HG02938 (cell line): Measurements from ENCODE around the gene PLA2R1.
"Not testable (repeated sequence)": the region's sequence is repeated elsewhere in the genome, so short reads cannot be mapped to it uniquely, and the experiment has no call there.

Source experiments
- ATAC-seq: cut with Tn5 transposase; IDR thresholded peaks from one replicate; pipeline ENCODE4 v1.9.1; 2021; ENCODE audit warnings: mild to moderate bottlenecking, moderate library complexity; ENCODE audit not compliant: unreplicated experiment

The PLA2R1 gene

DNA sequence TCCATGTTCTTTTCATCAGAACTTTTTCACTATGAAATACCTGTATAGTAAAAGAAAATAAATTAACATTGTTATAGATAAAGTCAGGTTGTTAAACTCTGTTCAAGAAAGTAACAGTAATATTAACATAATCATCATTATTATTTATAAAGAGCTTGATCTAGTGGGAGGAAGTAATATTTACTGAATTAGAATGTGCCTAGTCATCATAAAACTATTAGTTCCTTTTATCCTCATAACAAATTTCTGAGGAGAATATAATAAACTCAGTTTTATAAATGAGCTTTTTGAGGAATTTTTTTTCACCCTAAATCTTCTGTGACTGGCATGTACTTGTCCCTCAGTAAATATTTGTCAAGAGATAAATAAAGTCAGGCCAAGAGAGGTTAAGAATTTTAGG, 78.4 kb downstream of the PLA2R1 start:
- ATAC-seq, result no peak

GRCh38 chr2:159982842-159983785, 79.3 kb downstream of the PLA2R1 start:
- no peak for ATAC-seq

GRCh38 chr2:159982270-159982669, 80.1 kb downstream of the PLA2R1 start:
- no peak for ATAC-seq

DNA sequence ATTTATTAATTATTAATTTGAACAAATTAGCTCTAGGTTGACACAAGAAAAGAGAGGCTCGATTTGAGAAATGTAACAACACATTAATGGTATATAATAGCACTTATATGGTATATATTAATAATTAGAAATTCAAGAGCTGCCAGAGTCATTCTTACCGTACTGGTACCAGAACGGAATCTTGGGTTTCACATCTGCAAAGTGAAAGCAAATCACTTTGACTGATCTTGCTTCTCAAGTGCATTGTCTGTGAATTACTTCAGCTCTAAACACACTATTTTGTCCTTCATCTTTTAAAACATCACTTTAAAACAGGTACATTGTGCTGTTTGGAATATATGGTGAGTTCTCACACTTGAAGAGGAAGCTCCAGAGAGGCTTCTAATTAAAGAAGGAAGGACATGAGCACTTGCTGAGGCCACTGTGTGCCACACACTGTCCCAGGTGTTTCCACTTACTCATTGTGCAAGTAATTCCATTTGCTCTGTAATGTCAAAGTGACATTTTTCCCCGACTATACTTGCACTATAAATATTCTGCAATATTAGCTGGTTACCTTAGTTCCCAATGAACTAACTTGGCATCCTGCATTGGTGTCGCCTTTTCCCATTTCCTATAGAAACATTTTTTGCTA, 85.8 kb downstream of the PLA2R1 start:
- no peak for ATAC-seq

DNA sequence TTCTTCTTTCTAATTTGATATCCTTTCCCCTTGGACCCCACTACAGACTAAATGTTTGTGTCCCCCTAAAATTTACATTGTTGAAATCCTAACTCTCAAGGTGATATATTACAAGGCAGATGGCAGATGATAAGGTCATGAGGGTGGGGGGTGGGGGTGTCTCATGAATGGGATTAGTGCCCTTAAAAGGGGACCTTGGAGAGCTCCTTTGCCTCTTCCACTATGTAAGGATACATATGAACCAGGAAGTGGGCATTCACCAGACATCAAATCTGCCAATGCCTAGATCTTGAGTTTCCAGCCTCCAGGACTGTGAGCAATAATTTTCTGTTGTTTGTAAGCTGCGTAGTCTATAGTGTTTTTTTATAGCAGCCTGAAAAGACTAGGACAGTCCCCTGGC, 89.1 kb downstream of the PLA2R1 start:
- no peak for ATAC-seq

DNA sequence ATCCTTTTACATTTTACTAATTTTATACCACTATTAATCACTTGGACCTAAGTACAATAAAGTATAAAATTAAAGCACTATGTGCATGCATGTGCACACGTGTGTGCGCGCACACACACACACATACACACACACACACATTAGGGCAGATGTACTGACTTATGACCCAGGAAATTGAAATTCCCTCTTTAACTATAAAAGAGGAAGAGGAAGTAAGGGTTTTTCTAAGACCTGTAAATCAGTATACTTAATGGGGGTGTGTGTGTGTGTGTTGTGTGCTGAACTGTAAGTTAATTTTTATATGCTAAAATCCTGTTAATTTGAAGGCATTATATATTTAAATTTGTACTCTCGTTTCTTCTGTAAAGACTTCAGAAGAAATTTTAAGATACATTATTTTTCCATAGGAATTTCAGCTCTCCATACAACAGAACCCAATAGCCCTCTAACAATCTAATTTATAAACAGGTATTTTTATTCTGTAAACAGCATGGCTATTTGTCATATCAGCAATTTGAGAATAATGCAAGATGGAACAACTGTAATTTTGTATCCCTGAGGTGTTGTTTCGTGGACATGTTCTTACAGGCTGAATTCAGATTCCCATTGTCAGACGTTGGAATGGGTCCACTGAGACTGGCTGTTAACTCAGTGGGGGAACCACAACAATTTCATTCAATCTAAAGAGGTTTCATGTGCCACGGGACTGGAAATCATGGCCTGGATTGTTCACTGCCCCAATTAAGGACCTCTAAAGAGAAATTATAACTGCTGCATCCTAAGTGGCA, 90.9 kb downstream of the PLA2R1 start:
- no peak for ATAC-seq

DNA sequence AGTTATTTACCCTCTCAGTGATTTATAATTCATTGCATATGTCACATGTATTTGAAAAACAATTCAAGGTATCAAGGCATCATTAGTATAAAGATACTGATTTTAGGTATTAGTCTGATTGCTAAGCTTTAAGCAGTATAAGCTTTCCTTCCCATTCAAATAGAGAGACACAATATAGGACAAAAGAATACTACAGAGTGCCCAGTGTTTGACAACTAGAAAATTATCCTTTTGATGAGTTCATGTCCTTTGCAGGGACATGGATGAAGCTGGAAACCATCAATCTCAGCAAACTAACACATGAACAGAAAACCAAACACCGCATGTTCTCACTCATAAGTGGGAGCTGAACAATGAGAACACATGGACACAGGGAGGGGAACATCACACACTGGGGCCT, 91.9 kb downstream of the PLA2R1 start:
- ATAC-seq, result not testable (repeated sequence)

GRCh38 chr2:159968279-159968900, 94.0 kb downstream of the PLA2R1 start:
- no peak for ATAC-seq

GRCh38 chr2:159963700-159964099, 98.7 kb downstream of the PLA2R1 start:
- ATAC-seq, result peak; percentile 86

- not testable (repeated sequence) for ATAC-seq
Measured at GRCh38 chr2:159962513-159962912, 99.9 kb downstream of the PLA2R1 start.

DNA sequence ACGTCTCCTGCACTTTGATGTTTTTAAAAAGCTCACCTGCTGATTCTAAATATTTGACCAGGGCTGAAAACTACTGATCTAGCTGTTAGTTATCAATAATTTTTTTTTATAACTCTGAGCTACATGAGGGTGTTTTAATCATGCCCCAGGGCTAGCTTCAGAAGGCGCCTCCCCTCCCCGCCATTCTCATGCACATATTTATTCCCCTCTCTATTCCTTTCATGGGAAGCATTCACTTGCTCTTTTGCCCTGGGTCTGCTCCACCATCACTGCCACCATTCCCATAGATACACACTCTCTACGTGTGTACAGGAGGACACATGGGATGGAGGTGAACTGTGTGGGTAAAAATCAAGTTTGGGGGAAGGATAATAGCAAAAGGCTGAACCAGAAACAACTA, 101.0 kb downstream of the PLA2R1 start:
- ATAC-seq, result no peak

DNA sequence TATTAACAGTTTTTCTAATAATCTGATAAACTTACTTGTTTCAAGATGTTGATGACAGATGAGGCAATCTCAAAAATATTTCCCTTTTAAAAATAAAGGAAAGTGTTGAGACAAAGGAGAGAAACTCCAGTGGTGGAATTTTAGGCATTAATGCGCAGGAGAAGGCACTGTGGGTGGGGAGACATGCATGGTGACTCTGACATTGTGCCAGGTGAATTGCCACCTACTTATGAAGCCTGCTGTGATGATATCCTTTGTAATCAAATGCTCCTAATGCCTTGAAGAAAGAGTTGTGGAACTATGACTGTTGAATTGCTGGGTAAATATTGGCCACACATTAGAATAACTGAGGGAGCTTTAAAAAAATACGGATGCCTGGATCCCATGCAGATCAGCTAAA, 101.4 kb downstream of the PLA2R1 start:
- ATAC-seq, result no peak

- no peak for ATAC-seq
Measured at GRCh38 chr2:159960414-159960813, 102.0 kb downstream of the PLA2R1 start.

DNA sequence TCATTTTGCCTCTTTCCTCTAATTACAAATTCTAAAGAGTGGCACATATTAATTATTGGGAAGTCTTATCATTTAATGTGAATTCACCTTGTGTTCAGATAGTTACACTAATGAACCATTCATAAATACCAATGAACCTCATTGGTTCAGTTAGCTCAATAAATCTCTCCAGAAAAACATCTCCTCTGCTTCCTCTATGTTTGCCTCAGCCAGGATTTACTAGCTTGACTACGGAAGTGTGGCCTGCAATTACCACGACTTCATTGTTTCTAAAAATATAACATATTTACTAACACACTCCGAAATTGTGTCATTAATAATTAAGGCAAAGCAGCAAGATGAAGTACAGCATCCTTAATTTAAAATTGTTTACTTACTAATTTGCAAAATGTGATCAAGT, 103.3 kb downstream of the PLA2R1 start:
- no peak for ATAC-seq

DNA sequence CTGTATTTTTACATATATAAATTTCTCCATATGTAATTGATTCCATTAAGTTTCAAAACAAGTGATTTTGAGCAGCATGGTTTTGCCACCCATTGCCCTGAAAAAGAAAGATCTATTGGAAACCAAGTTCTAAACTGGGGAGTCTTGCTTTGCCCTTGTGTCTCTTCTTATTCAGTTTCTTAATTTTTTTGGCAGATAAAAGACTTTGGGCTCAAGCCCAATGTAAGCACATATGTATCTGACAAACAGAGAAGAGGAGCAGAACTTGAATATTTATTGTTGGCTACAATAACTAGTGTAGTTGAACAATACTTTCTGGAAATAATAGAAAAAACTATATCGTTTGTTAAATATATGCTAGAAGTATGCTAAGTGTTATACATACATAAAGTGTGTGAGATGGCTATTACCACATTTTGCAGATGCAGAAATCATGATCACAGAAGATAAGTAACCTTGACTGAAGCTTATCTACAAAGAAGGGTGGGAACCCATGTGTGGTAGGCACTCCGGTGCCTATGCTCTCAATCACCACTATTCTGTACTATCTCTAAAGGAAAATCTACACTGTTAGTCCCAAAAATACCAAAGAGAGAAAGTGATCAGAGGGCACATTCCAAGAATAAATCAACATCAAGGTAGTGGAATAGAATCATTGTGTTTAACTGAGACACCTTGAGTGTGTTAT, 109.1 kb downstream of the PLA2R1 start:
- no peak for ATAC-seq

- ATAC-seq, result no peak
Measured at GRCh38 chr2:159946326-159946999, 116.0 kb downstream of the PLA2R1 start.

DNA sequence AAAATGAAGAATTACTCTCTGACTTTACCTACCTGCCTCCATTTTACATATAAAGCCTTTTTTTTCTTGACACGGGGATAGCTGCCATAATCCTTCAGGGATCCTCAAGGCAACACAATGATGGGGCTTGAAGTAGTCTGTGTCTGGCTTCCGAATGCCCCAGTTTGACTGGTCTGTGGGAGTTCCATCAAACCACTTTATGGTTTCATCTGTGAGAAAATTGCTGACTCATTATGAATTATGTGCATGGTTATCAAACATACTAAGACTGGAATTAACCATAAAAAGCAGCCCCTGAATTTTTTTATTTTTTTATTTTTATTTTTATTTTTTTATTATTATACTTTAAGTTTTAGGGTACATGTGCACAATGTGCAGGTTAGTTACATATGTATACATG, 117.5 kb downstream of the PLA2R1 start:
- ATAC-seq, result no peak

GRCh38 chr2:159942146-159942545, 120.3 kb downstream of the PLA2R1 start:
- ATAC-seq, result no peak

DNA sequence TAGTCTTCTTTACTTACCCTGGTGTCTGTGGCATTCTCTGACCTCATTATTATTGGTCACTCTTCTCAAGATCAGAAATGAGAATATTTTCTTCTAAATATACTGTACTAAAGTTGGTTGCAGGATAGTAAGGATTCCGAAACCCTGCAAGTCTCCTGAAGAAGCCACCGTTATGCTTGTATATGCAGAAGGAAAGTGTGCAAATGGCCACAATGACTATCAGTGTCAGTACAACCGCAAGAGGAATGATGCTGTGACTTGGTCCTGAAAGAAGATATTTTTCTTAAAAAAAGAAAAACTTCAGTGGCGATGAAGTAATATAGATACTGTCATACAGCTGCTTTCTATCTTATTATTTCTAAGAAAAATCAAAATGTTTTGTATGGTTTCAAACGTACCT, 120.7 kb downstream of the PLA2R1 start:
- ATAC-seq, result no peak

DNA sequence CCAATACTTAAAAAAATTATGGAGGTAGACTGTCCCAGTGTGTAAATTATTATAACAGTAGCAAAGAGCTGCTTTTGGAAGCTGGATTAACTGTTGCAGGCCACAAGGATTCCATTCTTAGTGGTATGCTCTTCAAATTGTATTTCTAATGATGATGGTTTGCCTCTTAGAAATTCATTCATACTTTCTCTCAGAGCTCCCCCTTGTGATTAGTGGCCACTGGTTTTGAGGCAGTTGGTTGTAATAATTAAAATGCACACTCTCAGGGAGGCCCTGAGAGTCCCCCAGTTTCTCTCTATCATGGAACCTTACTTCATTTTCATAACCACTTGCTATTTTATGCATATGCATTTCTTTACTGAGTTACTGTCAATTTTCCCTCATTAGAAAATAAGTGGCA, 122.5 kb downstream of the PLA2R1 start:
- peak; percentile 86 for ATAC-seq
